Activated CD4-positive, CD25-positive, alpha-beta regulatory T cell treated with anti-CD3 and anti-CD28 coated beads, Interleukin-2, amount 50 U/mL, for 16 hours (primary cell): ENCODE measurements around the gene RHEB.

Experiments used
- DNase-seq: peaks from one replicate; pipeline ENCODE4 v3.0.0-alpha.2; 2020; ENCODE audit warnings: low read depth, low spot score

Gene RHEB

DNA sequence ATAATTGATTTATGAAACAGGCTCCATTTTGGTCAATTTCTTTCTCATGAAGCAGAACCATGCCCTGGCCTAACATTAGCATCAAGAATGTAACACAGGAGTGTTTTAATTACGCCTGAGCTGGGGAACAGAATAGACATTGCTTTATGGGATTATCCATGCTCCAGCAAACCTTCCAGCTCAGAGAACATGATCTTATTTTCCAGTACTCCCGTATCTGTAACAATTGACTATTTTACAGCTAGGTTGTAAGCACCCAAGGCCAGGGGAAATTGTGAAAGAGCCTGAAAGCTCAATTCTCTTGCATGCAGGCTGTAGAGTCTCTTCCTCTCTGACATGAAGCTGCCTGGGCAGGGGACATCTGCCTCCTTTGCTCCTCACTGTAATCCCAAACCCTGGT is 49.0 kb downstream of the RHEB start:
- DNase-seq: no peak

DNA sequence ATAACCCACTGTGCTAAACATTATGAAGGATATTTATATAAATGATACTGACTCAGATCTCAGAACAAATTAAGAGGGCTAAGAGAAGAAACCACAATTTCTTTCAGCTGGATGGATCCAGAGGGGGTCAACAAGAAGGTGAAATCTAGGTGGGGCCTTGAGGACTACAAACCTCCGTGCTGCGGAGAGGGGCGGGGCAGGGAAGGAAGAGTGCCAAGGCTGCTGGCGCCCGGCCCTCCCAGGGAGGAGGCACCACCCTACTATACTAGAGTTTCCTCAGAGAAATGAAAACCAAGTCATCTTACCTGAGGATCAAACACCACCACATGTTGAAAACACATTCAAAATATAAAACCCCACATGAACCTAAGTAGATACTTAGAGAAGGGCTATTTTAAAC is 50.4 kb downstream of the RHEB start:
- no peak for DNase-seq

DNA sequence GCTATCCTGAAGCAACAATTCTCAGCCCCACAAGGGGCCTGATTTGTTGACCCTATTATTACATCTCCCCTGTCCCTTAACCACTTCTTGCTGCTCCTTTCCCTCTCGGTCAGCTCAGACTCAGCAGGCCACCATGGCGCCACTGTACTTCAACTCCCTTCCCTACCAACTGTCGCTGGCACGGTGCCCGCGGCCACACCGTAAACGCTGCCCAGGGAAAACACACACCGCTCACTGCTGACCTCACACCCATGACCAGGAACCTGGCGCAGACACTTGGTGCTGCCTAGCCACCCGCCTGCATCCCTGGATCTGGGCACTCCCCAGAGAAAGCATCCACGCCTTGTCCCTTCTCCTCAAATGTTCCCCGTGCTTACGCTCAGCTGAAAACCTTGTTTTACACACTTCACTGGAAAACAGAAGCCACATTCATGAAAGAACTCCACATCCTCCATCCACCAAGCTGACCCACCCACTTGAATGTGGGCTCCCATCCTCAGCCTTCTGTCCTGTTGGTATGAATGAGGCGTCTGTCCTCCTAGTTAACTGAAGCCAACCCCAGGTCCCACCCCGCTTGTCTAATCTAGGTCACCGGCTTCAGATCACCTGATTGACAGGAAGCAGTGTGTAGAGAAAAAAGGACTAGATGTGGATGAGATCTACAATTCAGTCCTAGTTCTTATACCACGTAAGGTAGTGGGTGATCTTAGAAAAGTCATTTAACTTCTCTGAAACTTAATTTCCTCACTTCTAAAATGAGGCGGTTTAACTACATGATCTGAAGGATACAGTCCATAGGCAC is 51.3 kb downstream of the RHEB start:
- no peak for DNase-seq

DNA sequence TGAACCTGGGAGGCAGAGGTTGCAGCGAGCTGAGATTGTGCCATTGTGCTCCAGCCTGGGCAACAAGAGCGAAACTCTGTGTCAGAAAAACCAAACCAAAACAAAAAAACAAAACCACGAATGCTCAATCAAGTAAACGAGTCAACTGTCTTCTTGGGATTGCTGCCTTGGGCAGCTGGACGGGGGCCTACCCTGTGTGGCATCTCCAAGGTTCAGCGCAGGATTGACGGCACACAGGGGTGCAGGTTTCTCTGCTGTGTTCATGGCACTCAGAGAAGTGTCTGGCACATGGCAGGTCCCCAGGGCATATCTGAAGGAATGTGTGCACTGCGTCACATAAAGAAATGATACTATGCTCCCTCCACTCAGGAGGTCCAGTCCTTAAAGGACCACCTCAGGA is 54.5 kb downstream of the RHEB start:
- no peak for DNase-seq

DNA sequence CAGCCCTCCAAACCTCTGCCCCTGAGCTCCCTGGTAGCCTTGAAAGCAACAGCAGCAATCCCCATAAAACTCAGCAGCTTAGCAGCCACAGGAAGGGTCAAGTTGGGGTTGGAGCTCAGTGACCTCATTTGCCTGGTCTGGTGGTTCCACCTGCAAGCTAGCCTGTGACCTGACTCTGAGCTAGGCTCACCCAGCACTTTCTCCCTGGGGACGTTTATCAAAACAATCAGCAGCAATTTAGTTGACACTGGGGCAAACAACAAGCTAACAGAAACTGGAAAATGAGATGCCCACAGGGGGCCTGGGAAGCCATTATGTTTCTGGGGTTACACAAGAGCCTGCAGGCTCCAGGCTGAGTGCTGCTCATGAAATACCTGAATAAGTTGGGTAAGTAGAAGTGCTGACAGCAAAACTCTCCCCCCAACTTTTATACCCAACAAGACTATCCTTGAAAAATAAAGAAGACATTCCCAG is 57.4 kb downstream of the RHEB start:
- DNase-seq: no peak

DNA sequence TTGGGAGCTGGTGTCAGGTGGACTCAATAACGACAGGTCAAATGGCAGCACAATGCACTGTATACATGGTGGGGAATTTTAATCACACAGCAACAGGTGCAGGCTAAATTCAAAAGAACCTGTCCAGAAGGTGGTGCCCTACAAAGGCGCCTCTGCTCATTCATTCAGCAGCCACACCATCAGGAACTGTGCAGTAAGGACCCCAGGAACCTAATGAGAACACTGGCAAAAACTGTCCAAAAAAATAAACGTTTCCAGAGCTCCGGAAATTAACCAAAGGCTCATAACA is 57.8 kb downstream of the RHEB start:
- DNase-seq: no peak

DNA sequence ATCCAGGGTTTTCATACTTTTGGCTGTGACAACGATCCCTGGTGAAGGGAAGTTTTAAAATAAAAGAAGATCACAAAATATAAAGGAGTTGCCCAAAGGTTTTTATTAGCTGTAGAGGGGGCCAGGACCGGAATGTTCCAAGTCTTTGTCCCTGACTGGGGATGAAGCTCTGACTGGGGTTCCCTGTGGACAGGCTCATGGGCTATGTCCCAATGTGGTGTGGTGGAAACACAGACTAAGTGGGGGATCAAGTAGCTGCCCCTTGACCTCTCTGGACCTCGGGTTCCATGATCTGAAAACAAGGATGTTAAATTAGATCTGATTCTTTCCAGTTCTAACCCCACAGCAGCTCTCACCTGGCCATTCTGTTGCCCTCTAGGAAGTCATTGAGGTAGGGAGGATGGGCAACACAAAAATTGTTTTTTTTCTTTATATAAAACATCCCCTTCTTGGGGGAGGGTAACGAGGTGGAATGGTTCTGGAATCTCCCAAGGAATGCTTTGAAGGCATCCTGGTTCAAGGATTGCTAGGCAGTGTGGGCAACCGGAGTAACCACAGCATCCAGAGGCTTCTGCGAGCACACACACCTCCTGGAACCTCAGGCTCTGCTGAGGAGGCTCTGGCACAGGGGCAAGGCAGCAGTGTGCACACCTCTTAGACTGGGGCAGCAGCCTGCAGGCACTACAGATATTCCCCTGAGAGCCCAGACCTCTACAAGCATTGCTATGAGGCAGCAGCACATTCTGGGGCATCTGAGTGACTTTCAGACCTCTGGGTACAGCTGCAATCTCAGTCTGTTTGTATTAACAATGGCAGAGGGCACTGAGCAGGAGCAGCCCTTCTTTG is 58.4 kb downstream of the RHEB start:
- DNase-seq: no peak

DNA sequence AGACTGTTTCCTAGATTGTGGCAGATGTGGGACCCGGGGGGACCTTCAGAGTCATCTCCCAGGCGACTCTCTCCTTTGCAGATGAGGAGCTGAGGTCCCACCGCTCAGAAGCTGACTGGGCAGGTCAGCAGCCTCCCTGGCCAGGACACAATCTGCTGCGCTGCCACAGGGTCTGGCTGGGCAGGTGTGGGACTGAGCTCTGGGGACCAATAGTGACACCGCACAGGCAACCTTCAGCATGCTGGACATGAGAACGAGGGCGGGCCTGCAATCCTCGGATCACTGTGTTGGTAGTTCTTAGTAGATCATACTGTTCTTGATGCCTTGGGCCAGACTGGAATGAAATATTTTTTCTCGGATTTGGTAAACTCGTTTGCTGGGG is 59.2 kb downstream of the RHEB start:
- no peak for DNase-seq

DNA sequence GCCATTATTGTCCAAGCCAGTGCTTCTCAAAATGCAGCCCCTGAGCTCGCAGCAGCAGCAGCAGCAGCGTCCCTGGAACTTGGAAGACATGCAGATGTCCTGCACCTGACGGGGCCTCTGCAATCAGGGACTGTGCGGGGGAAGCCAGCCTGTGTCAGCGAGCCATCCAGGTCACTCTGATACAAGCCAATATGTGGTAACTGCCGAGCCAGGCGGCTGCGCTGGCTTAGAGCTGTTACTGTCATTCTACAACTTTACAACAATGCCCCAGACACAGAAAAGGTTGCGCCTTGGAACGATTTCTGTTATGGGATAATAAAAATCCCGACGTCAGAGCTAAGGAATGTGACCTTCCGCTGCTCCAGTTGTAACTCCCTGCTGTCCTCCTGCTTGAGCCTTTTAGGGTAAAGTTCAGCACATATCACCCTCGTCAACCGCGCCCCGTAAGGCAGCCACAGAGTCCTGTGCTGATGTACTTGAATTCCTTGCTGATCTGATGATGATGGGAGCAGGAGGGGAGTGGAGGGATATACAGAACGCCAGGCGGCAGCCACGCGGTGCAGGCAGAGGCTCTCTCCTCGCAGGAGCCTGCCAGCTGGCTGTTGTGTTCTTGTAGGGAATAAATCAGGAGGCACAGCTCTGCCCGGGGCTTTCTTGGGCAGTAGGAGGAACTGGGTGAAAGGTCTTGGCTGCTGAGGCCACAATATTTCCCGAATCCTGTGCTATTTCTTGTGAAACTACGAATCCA is 59.8 kb downstream of the RHEB start:
- DNase-seq: no peak

DNA sequence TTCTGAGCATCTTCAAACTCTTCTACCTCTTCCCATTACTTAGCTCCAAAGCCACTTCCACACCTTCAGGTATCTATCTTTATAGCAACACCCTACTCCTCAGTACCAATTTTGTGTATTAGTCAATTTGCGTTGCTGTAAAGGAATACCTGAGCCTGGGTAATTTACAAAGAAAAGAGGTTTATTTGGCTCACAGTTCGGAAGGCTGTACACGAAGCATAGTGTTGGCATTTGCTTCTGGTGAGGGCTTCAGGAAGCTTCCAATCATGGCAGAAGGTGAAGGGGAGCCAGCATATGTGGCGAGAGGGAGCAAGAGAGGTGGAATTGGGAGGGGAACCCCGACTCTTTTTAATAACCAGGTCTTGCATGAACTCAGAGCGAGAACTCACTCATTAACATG is 62.2 kb downstream of the RHEB start:
- DNase-seq: no peak

DNA sequence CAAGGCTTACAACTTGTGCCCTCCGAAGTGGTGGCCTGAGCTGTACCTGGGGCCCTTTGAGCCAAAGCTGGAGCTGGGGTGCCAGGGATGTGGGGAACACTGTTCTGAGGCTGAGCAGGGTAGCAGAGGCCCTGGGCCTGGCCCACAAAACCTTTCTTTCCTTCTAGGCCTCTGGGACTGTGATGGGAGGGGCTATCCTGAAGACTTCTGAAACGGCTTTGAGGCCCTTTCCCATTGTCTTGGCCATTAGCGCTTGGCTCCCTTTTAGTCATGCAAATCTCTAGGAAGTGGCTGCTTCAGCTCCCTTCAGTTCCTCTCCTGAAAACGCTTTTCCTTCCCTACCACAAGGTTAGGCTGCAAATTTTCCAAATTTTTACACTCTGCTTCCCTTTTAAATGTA is 62.9 kb downstream of the RHEB start:
- no peak for DNase-seq

DNA sequence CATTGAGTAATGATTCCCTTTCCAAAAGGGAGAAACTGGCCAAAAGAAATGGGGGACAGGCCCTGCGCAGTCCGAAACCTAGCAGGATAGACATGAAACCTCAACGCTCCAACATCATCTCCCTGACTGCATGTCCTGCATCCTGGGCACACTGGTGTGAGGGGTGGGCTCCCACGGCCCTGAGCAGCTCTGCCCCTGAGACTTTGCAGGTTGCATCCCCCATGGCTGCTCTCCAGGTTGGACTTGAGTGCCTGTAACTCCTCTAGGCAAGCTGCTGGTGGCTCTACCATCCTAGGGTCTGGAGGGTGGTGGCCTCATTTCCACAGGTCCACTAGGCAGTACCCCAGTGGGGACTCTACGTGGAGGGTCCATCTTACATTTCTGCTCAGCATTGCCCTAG is 63.4 kb downstream of the RHEB start:
- DNase-seq: no peak

DNA sequence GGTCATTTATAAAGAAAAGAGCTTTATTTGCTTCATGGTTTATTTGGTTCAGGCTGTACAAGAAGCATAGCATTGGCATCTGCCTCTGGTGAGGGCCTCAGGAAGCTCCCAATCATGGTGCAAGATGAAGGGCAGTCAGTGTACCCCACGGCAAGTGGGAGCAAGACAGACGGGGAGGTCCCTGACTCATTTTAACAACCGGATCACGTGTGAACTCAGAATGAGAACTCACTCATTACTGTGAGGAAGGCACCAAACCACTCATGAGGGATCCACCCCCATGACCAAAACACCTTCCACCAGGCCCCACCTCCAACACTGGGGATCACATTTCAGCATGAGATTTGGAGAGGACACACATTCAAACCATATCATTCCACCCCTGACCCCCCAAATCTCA is 64.0 kb downstream of the RHEB start:
- no peak for DNase-seq

DNA sequence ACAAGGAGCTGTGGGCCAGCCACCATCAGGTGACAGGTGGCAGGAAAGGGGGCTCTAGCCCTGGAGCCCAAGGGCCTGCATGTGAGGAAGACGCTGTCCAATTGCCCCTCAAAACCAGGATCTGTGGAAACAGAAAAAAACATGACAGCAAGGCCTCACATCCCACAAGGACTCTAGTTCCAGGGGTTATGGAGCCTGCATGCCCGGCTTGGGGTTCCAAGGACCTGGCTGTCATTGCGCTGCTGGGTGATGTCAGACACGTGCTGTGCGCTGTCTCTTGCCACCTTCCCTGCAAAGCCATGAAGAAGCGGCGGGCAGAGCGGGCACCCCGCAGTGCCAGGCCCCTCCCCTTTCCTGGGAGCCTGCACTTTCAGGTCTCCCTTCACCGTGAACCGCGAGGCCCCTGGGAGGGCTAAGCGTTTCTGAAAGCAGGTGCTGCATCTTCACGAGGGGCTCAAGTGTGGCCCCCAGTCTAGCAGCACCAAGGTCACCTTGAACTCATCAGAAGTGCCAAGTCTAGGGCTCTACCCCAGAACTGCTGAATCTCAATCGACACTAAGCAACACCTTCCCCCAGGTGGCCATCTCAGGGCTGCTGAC is 64.7 kb downstream of the RHEB start:
- DNase-seq: no peak

DNA sequence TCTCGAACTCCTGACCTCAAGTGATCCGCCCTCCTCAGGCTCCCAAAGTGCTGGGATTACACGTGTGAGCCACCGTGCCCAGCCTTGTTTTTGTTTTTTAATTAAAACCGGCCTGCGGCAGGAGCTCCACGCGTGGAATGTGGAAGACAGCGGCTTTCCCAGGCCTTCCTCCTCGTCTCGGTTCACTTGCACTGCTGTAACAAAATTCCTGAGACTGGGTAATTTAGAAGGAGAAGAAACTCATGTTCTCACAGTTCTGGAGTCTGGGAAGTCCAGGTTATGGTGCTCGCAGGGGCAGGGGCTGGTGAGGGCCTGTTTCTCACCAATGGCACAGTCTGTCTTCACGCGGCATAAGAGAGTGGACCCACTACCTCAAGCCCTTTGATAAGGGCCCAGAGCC is 65.4 kb downstream of the RHEB start:
- no peak for DNase-seq

DNA sequence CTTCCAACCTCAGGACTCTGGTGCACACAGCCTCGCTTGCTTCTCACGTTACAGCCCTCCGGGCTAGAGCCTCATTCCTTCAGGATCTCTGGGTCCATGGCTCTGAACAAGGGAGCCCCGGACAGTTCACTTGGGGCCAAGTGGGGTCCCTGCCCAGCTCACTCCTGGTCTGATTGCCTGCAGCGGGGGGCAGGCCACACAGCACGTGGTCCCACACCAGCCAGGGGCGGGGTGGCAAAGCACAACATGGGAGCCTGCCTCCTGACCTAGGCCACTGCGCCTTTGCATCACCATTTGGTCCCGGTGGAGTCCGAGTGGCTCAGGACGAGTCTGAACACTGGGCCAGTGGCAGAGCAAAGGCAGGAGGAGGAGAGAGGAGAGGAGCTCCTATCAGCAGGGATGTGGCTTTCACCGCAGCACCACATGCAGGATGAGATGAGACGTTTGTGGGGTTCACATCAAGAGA is 66.3 kb downstream of the RHEB start:
- no peak for DNase-seq

DNA sequence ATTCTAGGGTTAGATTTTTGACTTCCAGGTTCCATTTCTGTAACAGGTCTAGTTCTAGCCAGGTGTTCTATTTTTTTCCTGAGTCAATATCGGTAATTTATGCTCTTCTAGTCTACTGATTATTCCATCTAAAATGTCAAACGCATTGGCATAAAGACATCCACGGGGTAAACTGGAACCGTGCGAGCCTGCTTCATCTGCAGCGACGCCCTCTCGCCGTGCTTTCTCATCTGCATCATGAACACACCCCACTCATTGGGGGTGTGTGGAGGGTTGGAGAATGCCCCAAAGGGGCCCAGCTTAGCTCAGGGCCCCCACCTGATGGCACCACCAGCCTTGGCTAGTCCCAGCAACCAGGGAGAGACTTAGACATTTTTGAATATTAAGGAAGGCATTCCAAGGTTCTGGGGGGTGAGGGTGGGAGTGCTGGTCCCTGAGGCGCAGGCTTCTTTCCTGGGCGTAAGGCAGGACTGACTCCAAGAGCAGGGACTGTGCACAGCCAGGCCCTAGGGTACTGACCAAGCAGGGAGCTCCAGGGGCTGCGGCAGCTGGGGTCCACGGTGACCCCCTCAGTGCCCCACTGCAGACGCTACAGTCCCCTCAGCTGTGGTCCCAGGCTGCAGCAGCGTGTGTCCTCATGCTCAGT is 66.9 kb downstream of the RHEB start:
- DNase-seq: no peak

DNA sequence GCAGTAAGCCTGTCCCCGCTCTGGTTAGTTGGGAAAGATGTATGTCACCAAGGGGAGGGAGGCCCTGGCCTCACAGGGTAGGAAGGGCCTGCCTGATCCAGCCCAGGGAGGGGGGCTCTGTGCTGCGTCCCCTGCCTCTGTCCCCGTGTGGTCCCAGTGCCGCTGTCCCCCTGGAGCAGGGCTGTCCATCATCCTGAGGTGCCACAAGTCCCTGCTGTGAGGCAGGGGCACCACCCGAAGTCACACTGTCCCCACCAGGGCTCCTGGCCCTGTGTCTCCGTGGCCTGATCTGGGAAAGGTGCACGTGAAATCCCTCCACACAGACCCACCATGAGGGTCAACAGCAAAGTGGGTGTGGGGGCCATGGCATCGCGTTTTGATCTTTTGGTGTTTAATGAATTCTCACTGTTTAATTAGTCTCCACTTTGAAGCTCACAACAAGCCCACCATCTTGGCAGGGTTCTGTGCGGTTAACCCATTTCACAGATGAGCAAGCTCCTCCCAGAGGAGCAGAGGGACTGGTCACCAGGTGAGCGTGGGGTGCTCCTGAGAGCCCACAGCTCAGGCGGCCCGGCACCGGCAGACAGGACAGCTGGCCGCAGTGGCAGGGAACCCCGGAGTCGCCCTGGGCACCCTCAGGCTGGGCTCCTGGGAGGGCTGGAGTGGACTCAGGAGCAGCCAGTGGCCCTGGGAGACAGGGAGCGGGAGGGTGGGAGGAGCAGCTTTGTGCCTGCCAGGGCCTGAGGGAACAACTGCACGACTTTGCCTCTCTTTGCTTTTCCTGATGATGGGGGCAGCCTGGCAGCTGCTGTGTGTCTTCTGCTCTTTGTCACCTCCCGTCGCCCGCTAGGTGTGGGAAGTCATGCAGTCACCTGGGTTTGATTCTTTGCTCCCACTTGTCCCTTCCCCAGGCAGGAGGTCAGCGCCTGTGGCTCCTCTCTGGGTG is 67.8 kb downstream of the RHEB start:
- DNase-seq: no peak

DNA sequence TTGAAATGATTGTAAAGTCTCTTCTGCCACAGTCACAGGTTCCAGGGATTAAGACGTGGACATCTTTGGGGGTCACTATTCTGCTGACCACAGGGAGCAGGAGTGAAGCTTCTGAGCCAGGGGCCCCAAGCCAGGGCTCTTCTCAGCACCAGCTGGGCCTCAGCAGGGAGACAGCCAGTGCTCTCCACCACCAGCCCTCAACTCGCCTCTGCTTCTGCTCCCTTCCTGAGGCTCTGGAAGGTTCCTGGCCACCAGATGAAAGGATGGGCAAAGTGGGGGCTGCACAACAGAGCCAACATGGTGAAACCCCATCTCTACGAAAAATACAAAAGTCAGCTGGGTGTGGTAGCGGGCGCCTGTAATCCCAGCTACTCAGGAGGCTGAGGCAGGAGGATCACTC is 68.5 kb downstream of the RHEB start:
- no peak for DNase-seq

DNA sequence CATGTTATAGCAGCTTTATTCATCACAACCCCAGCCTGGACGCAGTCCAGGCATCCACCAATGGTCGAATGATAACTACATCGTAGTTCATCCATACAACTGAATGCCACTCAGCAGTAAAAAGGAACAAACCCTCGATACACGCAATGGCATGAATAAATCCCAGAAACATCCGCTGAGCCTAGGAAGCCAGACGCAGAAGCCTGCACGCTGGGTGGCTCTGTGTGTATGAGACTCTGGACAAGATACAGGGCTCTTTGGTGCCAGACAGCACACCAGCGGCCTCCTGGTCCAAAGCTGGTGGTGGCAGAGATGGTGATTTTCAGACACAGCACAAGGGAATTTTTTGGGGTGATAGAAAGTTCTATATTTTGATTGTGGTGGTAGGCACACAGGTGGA is 69.7 kb downstream of the RHEB start:
- DNase-seq: no peak
